ENCODE data around the gene EPC2.

DNA sequence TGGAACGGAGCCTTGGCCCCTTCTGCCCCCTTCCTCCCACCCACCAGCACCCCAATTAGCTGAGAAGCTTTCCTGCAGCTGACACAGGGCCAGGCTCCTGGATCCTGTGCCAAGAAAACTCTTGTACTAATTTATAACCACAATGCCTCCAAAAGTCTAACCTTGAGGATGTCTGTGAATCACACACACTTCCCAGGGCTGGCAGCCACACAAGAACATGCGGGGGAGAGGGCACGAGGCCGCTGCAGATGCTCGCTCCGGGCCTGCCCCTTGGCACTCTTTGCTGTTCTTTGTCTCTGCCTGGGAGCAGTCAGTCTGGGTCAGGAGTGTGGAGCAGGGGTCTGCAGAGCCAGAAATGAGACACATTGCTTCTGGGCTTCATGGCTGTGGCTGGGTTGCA, 167.8 kb downstream of the EPC2 start:
- TF ChIP-seq POLR2A (IDR thresholded peaks at IDR 0.05; ENCODE audit: low read depth, low read length) (no peak), POU2F2 (IDR thresholded peaks at IDR 0.05; ENCODE audit: low read depth, low read length) (no peak)
